Hepatocyte (in vitro differentiated cells): Measurements from ENCODE around the gene PKM.

Source experiments
- EZH2 ChIP-seq: fragments of 200-600 bp; sonication (generic); IDR thresholded peaks from 2 replicates; pipeline ENCODE4 v1.6.1; 2016; ENCODE audit warnings: antibody characterized with exemption, mild to moderate bottlenecking, borderline replicate concordance
- EZH2phosphoT487 ChIP-seq: fragments of 200-600 bp; sonication (generic); IDR thresholded peaks from one replicate; pipeline ENCODE4 v1.6.1; 2018; ENCODE audit warnings: antibody characterized with exemption, mild to moderate bottlenecking, low read depth, moderate library complexity; ENCODE audit not compliant: unreplicated experiment, severe bottlenecking
- TF ChIP-seq, protein P1 (sequence below): fragments of 200-600 bp; sonication (generic); IDR thresholded peaks from 2 replicates; pipeline ENCODE4 v1.5.1; 2016; ENCODE audit warnings: antibody characterized with exemption, mild to moderate bottlenecking; ENCODE audit not compliant: poor library complexity

GRCh38 chr15:72172796-72173195, 58.2 kb downstream of the PKM start:
- TF ChIP-seq, protein P1, sequence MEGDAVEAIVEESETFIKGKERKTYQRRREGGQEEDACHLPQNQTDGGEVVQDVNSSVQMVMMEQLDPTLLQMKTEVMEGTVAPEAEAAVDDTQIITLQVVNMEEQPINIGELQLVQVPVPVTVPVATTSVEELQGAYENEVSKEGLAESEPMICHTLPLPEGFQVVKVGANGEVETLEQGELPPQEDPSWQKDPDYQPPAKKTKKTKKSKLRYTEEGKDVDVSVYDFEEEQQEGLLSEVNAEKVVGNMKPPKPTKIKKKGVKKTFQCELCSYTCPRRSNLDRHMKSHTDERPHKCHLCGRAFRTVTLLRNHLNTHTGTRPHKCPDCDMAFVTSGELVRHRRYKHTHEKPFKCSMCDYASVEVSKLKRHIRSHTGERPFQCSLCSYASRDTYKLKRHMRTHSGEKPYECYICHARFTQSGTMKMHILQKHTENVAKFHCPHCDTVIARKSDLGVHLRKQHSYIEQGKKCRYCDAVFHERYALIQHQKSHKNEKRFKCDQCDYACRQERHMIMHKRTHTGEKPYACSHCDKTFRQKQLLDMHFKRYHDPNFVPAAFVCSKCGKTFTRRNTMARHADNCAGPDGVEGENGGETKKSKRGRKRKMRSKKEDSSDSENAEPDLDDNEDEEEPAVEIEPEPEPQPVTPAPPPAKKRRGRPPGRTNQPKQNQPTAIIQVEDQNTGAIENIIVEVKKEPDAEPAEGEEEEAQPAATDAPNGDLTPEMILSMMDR, result no peak
- no peak for TF ChIP-seq EZH2phosphoT487
- TF ChIP-seq EZH2, result no peak
